Anterior cingulate cortex (tissue), 58 donors: ENCODE results near the gene LRP2BP.
"Not testable (repeated sequence)": the region's sequence is repeated elsewhere in the genome, so short reads cannot be mapped to it uniquely, and the experiment has no call there.

Experiments
- DNase-seq, 58 donors: peaks; one replicate each; lab custom pipeline; 2025; lab: John Stamatoyannopoulos, UW

LRP2BP gene

DNA sequence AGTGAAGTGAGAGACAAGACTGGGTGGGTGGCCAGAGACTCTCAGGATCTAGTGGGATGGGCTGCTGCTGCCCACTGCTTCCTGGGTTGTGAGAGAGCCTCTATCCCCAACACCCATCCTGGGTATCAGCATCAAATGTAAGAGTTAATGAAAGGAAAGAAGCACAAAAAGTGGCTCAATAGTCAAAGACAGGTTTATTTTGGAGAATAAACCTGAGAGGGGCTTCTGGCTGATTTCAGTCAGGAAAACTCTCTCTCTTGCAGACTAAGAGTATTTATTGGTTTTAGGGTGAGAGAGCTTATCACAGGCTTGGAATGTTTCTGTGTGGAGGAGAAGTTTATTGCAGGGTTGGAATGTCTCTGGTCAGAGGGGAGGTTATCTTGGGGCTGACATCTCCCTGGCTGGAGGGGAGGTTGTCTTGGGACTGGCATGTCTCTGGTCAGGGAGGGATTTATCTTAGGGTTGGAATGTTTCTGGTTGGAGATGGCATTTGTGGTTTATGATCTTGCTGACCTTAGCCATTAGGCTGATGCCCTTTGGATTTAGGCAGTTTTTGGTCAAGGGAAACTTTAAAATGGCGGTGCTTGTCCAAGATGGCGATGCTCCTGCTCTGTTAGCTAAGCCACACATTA, 65.7 kb downstream of the LRP2BP start:
- DNase-seq, result not testable (repeated sequence)

GRCh38 chr4:185328586-185328985, 67.1 kb downstream of the LRP2BP start:
- no peak for DNase-seq

GRCh38 chr4:185325721-185326120, 70.0 kb downstream of the LRP2BP start:
- DNase-seq, result not testable (repeated sequence)

DNA sequence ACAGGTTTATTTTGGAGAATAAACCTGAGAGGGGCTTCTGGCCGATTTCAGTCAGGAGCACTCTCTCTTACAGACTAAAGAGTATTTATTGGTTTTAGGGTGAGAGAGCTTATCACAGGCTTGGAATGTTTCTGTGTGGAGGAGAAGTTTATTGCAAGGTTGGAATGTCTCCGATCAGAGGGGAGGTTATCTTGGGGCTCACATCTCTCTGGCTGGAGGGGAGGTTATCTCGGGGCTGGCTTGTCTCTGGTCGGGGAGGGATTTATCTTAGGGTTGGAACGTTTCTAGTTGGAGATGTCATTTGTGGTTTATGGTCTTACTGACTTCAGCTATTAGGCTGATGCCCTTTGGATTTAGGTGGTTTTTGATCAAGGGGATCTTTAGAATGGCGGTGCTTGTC, 71.4 kb downstream of the LRP2BP start:
- not testable (repeated sequence) for DNase-seq

- DNase-seq, result no peak
Observed at GRCh38 chr4:185323606-185324005, 72.1 kb downstream of the LRP2BP start.

- no peak for DNase-seq
Observed at GRCh38 chr4:185322803-185323202, 72.9 kb downstream of the LRP2BP start.

- no peak for DNase-seq
Observed at GRCh38 chr4:185318679-185319078, 77.0 kb downstream of the LRP2BP start.

DNA sequence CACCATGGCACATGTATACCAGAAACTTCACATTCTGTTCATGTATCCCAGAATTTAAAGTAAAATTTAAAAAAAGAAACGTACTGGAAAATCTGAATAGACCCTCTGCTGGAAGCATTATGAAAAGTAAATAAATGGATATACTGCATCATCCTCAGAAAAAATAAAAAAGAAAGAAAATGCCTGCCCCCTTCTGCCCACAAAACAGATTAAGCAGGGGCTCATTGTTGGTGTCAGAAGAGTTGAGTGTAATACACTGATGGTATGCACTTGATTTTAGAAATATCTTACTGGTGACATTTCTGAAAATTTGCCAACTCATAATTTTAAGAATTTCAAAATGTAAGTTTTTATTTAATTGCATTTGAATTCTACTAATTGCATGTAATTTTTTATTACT, 77.8 kb downstream of the LRP2BP start:
- no peak for DNase-seq

DNA sequence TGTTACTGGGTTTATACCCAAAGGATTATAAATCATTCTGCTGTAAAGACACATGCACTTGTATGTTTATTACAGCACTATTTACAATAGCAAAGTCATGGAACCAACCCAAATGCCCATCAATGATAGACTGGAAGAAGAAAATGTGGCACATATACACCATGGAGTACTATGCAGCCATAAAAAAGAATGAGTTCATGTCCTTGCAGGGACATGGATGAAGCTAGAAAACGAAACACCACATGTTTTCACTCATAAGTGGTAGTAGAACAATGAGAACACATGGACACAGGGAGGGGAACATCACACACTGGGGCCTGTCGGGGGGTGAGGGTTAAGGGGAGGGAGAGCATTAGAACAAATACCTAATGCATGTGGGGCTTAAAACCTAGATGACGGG, 78.3 kb downstream of the LRP2BP start:
- not testable (repeated sequence) for DNase-seq
